Astrocyte of the hippocampus (primary cell): ENCODE measurements around the gene CENPB.
A peak's percentile ranks its signal among the peaks of the same experiment; 100 is the strongest.

ENCODE experiments used
- DNase-seq: peaks from one replicate; pipeline ENCODE4 v3.0.0; 2011; ENCODE audit warnings: low read depth, low spot score

The CENPB gene

GRCh38 chr20:3749689-3750531 lies 36.6 kb downstream of the CENPB start:
- DNase-seq: peak; percentile 68

- no peak for DNase-seq
Observed at GRCh38 chr20:3749087-3749688, 37.4 kb downstream of the CENPB start.

GRCh38 chr20:3748073-3748472 lies 38.5 kb downstream of the CENPB start:
- no peak for DNase-seq

GRCh38 chr20:3747471-3747870 lies 39.1 kb downstream of the CENPB start:
- DNase-seq: no peak

- no peak for DNase-seq
Observed at GRCh38 chr20:3745686-3746173, 40.8 kb downstream of the CENPB start.

- peak; percentile 64 for DNase-seq
Observed at GRCh38 chr20:3744806-3745685, 41.5 kb downstream of the CENPB start.

GRCh38 chr20:3744037-3744436 lies 42.5 kb downstream of the CENPB start:
- DNase-seq: no peak

- DNase-seq: no peak
Observed at GRCh38 chr20:3743251-3743650, 43.3 kb downstream of the CENPB start.

- no peak for DNase-seq
Observed at GRCh38 chr20:3741836-3742458, 44.6 kb downstream of the CENPB start.

GRCh38 chr20:3740615-3741301 lies 45.8 kb downstream of the CENPB start:
- DNase-seq: no peak

- no peak for DNase-seq
Observed at GRCh38 chr20:3739926-3740451, 46.6 kb downstream of the CENPB start.

GRCh38 chr20:3739054-3739925 lies 47.2 kb downstream of the CENPB start:
- DNase-seq: no peak

- DNase-seq: no peak
Observed at GRCh38 chr20:3738111-3739053, 48.2 kb downstream of the CENPB start.

- DNase-seq: no peak
Observed at GRCh38 chr20:3735768-3736167, 50.8 kb downstream of the CENPB start.

- no peak for DNase-seq
Observed at GRCh38 chr20:3734111-3734843, 52.3 kb downstream of the CENPB start.
